C4-2B (cell line): ENCODE data around the gene ZNRF1.
"Not testable (repeated sequence)": the region's sequence is repeated elsewhere in the genome, so short reads cannot be mapped to it uniquely, and the experiment has no call there.

ENCODE experiments used
- H3K27ac ChIP-seq: fragments of 450-650 bp; 2 replicates; pipeline ENCODE4 v1.5.1; 2017
- ZFX ChIP-seq: fragments of 450-650 bp; IDR thresholded peaks from 2 replicates; pipeline ENCODE4 v1.6.1; 2017
- TF ChIP-seq, protein P1 (sequence below): fragments of 450-650 bp; conservative IDR thresholded peaks from 2 replicates; pipeline ENCODE4 v1.5.1; 2017; ENCODE audit warnings: mild to moderate bottlenecking

Gene ZNRF1

DNA sequence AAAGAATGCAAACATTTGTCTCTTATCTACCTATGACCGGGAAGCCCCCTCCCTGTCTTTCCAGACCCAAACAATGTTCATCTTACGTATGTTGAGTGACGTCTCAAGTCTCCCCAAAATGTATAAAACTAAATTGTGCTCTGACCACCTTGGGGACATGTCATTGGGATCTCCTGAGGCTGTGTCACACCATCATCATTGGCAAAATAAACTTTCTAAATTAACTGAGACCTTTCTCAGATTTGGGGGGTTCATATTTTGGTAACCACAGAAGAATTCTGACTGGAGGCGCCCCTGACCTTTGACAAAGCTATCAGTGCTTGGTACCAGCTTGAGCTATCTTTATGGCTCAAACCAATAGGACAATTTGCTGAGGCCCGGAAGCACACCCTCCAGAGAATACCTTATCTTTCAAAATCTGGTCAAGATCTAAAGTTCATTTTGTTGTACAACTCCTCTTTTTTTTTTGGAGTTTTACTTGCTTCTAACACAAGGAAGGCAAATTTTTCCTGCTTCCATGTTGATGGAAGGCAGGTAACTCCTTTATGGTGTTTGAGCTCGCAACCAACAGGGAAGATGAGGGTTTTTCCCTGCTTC is 120.2 kb downstream of the ZNRF1 start:
- no peak overlapping the region for H3K27ac ChIP-seq
- TF ChIP-seq, protein P1, sequence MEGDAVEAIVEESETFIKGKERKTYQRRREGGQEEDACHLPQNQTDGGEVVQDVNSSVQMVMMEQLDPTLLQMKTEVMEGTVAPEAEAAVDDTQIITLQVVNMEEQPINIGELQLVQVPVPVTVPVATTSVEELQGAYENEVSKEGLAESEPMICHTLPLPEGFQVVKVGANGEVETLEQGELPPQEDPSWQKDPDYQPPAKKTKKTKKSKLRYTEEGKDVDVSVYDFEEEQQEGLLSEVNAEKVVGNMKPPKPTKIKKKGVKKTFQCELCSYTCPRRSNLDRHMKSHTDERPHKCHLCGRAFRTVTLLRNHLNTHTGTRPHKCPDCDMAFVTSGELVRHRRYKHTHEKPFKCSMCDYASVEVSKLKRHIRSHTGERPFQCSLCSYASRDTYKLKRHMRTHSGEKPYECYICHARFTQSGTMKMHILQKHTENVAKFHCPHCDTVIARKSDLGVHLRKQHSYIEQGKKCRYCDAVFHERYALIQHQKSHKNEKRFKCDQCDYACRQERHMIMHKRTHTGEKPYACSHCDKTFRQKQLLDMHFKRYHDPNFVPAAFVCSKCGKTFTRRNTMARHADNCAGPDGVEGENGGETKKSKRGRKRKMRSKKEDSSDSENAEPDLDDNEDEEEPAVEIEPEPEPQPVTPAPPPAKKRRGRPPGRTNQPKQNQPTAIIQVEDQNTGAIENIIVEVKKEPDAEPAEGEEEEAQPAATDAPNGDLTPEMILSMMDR = no peak
- TF ChIP-seq ZFX = no peak

DNA sequence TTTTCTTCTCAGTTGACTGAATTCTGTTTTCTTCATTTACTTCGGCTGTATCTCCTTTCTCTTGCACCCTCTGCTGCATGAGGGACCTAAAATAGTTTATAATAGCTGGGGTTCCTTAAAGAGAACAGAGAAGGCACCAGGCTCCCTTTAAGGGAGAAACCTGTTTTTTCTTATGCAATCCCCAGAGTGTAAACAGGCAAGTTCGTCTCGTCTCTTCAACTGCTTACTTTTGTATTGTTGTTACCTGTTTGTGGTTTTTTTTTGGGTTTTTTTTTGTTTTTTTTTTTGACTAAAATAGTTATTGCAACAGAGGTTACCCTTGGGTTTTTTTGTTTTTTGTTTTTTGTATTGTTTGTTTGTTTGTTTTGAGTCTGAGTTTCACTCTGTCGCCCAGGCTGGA is 121.4 kb downstream of the ZNRF1 start:
- no peak overlapping the region for H3K27ac ChIP-seq
- TF ChIP-seq, protein P1 = no peak
- no peak for TF ChIP-seq ZFX

DNA sequence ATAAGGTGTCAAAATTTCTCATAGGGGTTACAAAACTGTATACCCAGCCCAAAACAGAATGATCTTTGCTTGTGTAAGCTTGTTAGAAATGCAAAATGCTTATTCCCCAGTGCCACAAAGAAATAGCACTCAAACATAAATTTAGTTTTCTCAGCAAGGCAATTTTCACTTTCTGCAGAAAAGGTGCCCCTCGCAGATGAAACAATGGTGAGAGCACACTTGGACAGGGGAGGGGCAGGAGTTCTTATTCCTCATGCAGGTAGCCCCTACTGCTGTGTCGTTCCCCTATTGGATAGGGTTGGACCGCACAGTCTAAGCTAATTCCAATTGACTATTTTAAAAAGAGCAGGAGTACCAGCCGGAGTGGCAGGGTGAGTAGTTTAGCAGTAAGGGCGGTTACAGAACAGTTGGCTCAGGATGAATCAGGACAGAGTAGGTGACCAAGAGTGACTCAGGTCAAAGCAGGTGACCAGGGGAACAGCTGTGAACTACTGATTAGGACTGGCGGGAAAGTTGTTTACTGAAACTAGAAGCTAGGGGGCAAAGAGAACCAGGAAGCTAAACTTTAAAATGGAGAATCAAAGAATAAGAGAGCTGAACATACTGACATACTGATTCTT is 123.2 kb downstream of the ZNRF1 start:
- TF ChIP-seq ZFX = no peak
- TF ChIP-seq, protein P1 = no peak
- H3K27ac ChIP-seq = no peak overlapping the region

DNA sequence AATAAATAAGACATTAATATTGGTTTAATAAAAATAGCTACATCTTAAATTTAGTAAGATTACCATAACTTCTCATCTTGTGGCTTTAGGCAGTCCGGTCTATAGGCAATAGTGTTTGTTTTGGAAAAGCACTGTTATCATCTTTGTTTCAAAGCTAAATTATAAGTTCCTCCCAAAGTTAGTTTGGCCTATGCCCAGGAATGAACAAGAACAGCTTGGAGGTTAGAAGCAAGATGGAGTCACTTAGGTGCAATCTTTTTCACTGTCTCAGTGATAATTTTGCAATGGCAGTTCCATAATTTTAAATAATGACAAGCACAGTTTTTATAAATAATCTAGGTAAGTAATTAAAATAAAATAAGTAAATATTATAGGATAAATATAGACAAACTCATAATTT is 123.8 kb downstream of the ZNRF1 start:
- H3K27ac ChIP-seq = no peak overlapping the region
- no peak for TF ChIP-seq ZFX
- TF ChIP-seq, protein P1 = no peak

DNA sequence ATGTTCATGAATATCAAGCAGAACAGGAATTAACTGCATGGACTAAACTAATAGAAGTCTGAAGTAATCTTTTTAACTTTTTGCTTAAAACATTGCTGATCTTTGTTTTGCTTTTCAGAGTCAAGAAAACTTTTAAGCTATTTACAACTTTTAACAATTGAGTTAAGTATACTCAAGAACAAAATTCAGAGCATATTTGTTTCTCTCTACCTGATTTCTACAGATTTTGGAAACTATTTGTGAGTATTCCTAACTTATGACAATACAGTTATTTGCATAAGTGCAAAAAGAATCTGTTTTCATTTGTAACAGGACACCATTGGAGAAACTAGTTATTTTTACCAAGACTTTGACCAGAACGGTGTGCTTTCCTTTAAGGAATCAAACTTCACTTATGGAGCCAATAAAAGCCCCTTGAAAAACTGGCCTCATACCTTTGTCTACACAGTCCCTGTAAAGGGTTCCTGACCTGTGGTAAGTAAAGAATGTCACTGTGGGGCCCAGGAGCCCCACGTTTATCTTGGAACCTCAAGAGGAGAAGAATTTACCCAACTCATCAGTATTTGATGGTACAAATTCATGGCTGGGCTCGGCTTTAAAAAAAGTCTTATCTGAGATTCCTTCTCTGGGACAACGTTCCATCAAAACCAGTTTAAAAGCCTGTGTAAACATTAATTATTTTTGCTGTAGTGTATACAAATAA is 129.0 kb downstream of the ZNRF1 start:
- TF ChIP-seq, protein P1 = no peak
- TF ChIP-seq ZFX = no peak
- H3K27ac ChIP-seq = no peak overlapping the region

DNA sequence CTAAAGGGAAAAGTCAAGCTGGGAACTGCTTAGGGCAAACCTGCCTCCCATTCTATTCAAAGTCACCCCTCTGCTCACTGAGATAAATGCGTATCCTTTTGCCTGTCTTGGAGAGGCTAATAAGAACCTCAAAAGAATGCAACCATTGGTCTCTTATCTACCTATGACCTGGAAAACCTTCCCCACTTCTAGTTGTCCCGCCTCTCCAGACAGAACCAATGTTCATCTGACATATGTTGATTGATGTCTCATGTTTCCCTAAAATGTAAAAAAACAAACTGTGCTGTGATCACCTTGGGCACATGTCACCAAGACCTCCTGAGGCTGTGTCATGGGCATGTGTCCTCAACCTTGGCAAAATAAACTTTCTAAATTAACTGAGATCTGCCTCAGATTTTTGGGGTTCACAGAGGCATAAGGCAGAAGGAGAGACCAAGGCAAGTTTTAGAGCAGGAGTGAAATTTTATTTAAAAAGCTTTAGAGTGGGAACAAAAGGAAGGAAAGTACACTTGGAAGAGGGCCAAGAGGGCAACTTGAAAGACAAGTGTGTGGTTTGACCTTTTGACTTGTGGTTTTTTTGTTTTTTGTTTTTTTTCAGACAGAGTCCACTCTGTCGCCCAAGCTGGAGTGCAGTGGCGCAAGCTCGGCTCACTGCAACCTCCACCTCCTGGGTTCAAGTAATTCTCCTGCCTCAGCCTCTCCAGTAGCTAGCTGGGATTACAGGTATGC is 130.8 kb downstream of the ZNRF1 start:
- not testable (repeated sequence) for H3K27ac ChIP-seq

DNA sequence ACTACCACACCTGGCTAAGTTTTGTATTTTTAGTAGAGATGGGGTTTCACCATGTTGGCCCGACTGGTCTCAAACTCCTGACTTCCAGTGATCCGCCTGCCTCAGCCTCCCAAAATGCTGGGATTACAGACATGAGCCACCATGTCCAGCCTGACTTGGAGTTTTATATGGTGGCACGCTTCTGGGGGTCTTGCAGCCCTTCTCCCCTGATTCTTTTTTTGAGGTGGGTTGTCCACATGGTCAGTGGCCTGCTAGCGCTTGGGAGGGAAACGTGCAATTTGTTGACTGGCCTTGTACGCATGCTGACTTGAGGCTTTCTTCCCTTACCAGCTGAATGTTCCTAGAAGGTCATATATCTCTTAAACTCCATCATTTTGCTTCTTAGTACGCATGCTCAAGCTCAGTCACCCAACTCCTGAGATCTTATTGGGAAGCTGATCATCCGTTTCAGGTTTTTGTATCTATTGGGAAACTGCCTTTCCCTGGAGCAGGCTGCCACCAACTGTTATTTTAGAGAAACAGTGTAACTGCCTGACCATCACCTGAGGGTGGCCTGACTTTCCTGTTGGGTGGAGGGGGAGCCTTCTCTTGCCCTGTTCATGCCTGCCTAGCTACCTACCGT is 131.4 kb downstream of the ZNRF1 start:
- no peak overlapping the region for H3K27ac ChIP-seq
- TF ChIP-seq ZFX = no peak
- TF ChIP-seq, protein P1 = no peak; the same call in 1 of the 2 replicates
